SK-N-SH (cell line): ENCODE measurements around the gene RAP1GAP. TPM values are rescaled to one million over a fixed set of nuclear protein-coding genes. Genes with fewer than 3 reads are reported as not detected.
A peak's percentile ranks its signal among the peaks of the same experiment; 100 is the strongest.

Source experiments
- CTCF ChIA-PET: fragments of 300-600, 350-600 bp; formaldehyde crosslinking; extraction: SDS; loops from one replicate; lab custom pipeline; 2021; lab: Yijun Ruan, JAX
- POLR2A ChIA-PET: fragments of 350-600 bp; sonication (Branson Sonifier 250); formaldehyde crosslinking; extraction: SDS; loops from one replicate; lab custom pipeline; 2020; ENCODE audit warnings: antibody characterized with exemption, inconsistent platforms; lab: Yijun Ruan, JAX
- DNase-seq: peaks from one replicate; pipeline ENCODE4 v3.0.0; 2012
- H2AFZ ChIP-seq: fragments of 200-600 bp; sonication (generic); 2 replicates; pipeline ENCODE4 v1.8.1; 2016; ENCODE audit warnings: antibody characterized with exemption, mild to moderate bottlenecking, low read depth
- H3F3A ChIP-seq: fragments of 200-600 bp; sonication (generic); replicated peaks from 2 replicates; pipeline ENCODE3; 2016; ENCODE audit warnings: antibody characterized with exemption, mild to moderate bottlenecking; ENCODE audit not compliant: insufficient read depth
- H3K27ac ChIP-seq, 2 experiments: fragments of 200-500 bp in 1 of 2; fragments of 200-600 bp in 1 of 2; sonication (Bioruptor generic) in 1 of 2; sonication (generic), shearing (Covaris generic) in 1 of 2; 2 replicates each; pipeline versions ENCODE4 v1.5.1 to v1.6.1; 2014 to 2016; ENCODE audit warnings: low read depth in 2 of 2, inconsistent platforms in 1 of 2, low read length in 1 of 2, mild to moderate bottlenecking in 1 of 2, mixed read lengths in 1 of 2
- H3K27me3 ChIP-seq: fragments of 200-600 bp; sonication (generic), shearing (Covaris generic); 2 replicates; pipeline ENCODE4 v1.6.1; 2016; ENCODE audit warnings: mixed run types; ENCODE audit not compliant: insufficient read depth
- H3K36me3 ChIP-seq, 2 experiments: fragments of 200-500 bp in 1 of 2; fragments of 200-600 bp in 1 of 2; sonication (Bioruptor generic) in 1 of 2; sonication (generic) in 1 of 2; replicated peaks in 1 of 2; 2 replicates each; pipeline versions ENCODE3 to v1.5.1; 2014 to 2016; ENCODE audit warnings: low read length in 1 of 2, mild to moderate bottlenecking in 1 of 2; ENCODE audit not compliant: insufficient read depth in 2 of 2, control insufficient read depth in 1 of 2
- H3K4me1 ChIP-seq, 2 experiments: fragments of 200-500 bp in 1 of 2; fragments of 200-600 bp in 1 of 2; sonication (Bioruptor generic) in 1 of 2; sonication (generic), shearing (Covaris generic) in 1 of 2; 2 replicates each; pipeline versions ENCODE4 v1.5.1 to v1.6.1; 2014 to 2016; ENCODE audit warnings: low read depth in 1 of 2, low read length in 1 of 2, mixed run types in 1 of 2; ENCODE audit not compliant: insufficient read depth in 2 of 2, control insufficient read depth in 1 of 2
- H3K4me2 ChIP-seq: fragments of 200-600 bp; sonication (generic), shearing (Covaris generic); 2 replicates; pipeline ENCODE4 v1.6.1; 2017; ENCODE audit warnings: mixed run types
- H3K4me3 ChIP-seq, 2 experiments: fragments of 200-500 bp in 1 of 2; fragments of 200-600 bp in 1 of 2; sonication (Bioruptor generic) in 1 of 2; sonication (generic), shearing (Covaris generic) in 1 of 2; 2 replicates each; pipeline versions ENCODE4 v1.5.1 to v1.8.1; 2014 to 2016; ENCODE audit warnings: low read depth in 2 of 2, inconsistent platforms in 1 of 2, low read length in 1 of 2, mild to moderate bottlenecking in 1 of 2, mixed read lengths in 1 of 2, moderate library complexity in 1 of 2
- H3K79me2 ChIP-seq: fragments of 200-600 bp; sonication (generic); 2 replicates; pipeline ENCODE4 v1.8.1; 2017; ENCODE audit warnings: mild to moderate bottlenecking; ENCODE audit not compliant: insufficient read depth
- H3K9ac ChIP-seq: fragments of 200-600 bp; sonication (generic); 2 replicates; pipeline ENCODE4 v1.6.1; 2017; ENCODE audit warnings: mixed run types
- H3K9me2 ChIP-seq: fragments of 200-600 bp; sonication (generic); 2 replicates; pipeline ENCODE4 v1.6.1; 2017; ENCODE audit warnings: mixed run types
- H3K9me3 ChIP-seq: fragments of 200-600 bp; sonication (generic); 2 replicates; pipeline ENCODE4 v1.6.1; 2017; ENCODE audit warnings: mixed run types, mild to moderate bottlenecking, moderate library complexity
- H4K20me1 ChIP-seq: fragments of 200-600 bp; sonication (generic); 2 replicates; pipeline ENCODE4 v1.6.1; 2017; ENCODE audit warnings: mild to moderate bottlenecking, mixed run types; ENCODE audit not compliant: insufficient read depth
- CHD2 ChIP-seq: fragments of 150-350 bp; IDR thresholded peaks from 2 replicates; pipeline ENCODE4 v1.6.1; 2018; ENCODE audit warnings: low read length; ENCODE audit not compliant: partially characterized antibody
- CTCF ChIP-seq: fragments of 200-600 bp; sonication (generic); IDR thresholded peaks from 2 replicates; pipeline ENCODE4 v1.6.1; 2017; ENCODE audit warnings: antibody characterized with exemption, mild to moderate bottlenecking, moderate library complexity
- ELF1 ChIP-seq: IDR thresholded peaks from 2 replicates; pipeline ENCODE4 v1.4.0; 2012
- EP300 ChIP-seq, 2 experiments: IDR thresholded peaks; 2 replicates each; pipeline versions ENCODE4 v1.4.0 to v1.6.1; 2012; ENCODE audit warnings: borderline replicate concordance in 1 of 2, low read depth in 1 of 2, low read length in 1 of 2
- EZH2phosphoT487 ChIP-seq: fragments of 200-600 bp; sonication (generic); IDR thresholded peaks from 2 replicates; pipeline ENCODE4 v1.6.1; 2017; ENCODE audit warnings: low read depth, mixed run types, mild to moderate bottlenecking, antibody characterized with exemption, moderate library complexity, borderline replicate concordance
- FOSL2 ChIP-seq: IDR thresholded peaks from 2 replicates; pipeline ENCODE4 v1.4.0; 2012; ENCODE audit warnings: low read depth, mild to moderate bottlenecking, moderate library complexity, borderline replicate concordance
- FOXJ3 ChIP-seq: sonication (generic); formaldehyde crosslinking; IDR thresholded peaks from 2 replicates; pipeline ENCODE4 v1.5.1; 2020; ENCODE audit warnings: mild to moderate bottlenecking, missing genetic modification reagents
- GATA2 ChIP-seq: sonication (generic); formaldehyde crosslinking; IDR thresholded peaks from 2 replicates; pipeline ENCODE4 v1.5.0; 2020; ENCODE audit warnings: mild to moderate bottlenecking, missing genetic modification reagents
- IRF3 ChIP-seq: fragments of 150-350 bp; IDR thresholded peaks from 2 replicates; pipeline ENCODE4 v1.6.1; 2016; ENCODE audit warnings: mild to moderate bottlenecking, low read depth, low read length
- JUND ChIP-seq: IDR thresholded peaks from 2 replicates; pipeline ENCODE4 v1.4.0; 2012
- MEF2A ChIP-seq: IDR thresholded peaks from 2 replicates; pipeline ENCODE4 v1.4.0; 2012; ENCODE audit warnings: low read depth, borderline replicate concordance
- NRF1 ChIP-seq: IDR thresholded peaks from 2 replicates; pipeline ENCODE4 v1.6.1; 2012; ENCODE audit warnings: low read depth, mild to moderate bottlenecking, low read length
- POLR2AphosphoS5 ChIP-seq: IDR thresholded peaks from 2 replicates; pipeline ENCODE4 v1.6.1; 2012; ENCODE audit warnings: low read depth, low read length
- RCOR1 ChIP-seq: fragments of 150-350 bp; IDR thresholded peaks from 2 replicates; pipeline ENCODE4 v1.6.1; 2017; ENCODE audit warnings: antibody characterized with exemption, low read length
- RFX5 ChIP-seq: IDR thresholded peaks from 2 replicates; pipeline ENCODE4 v1.6.1; 2012; ENCODE audit warnings: mild to moderate bottlenecking, improper control_type of control experiment, low read length
- RXRA ChIP-seq: IDR thresholded peaks from 2 replicates; pipeline ENCODE4 v1.4.0; 2012; ENCODE audit warnings: low read depth, mild to moderate bottlenecking, borderline replicate concordance
- SIN3A ChIP-seq: IDR thresholded peaks from 2 replicates; pipeline ENCODE4 v1.6.1; 2012; ENCODE audit warnings: low read depth, mild to moderate bottlenecking, low read length, moderate library complexity, borderline replicate concordance
- SMC3 ChIP-seq: IDR thresholded peaks from 2 replicates; pipeline ENCODE4 v1.6.1; 2012; ENCODE audit warnings: low read depth, low read length, improper control_type of control experiment
- TAF1 ChIP-seq: IDR thresholded peaks from 2 replicates; pipeline ENCODE4 v1.6.1; 2012; ENCODE audit warnings: low read depth, mild to moderate bottlenecking, low read length, moderate library complexity, borderline replicate concordance
- TEAD4 ChIP-seq: IDR thresholded peaks from 2 replicates; pipeline ENCODE4 v1.4.0; 2012; ENCODE audit warnings: mild to moderate bottlenecking, borderline replicate concordance; ENCODE audit not compliant: insufficient read depth
- USF2 ChIP-seq: fragments of 150-350 bp; IDR thresholded peaks from 2 replicates; pipeline ENCODE4 v1.6.1; 2017; ENCODE audit warnings: antibody characterized with exemption, low read length, low read depth, borderline replicate concordance
- WGBS: methylation state at CpG from one replicate; pipeline ENCODE4 v1.1.6; 2017; ENCODE audit warnings: low lambda C conversion rate; 5-methylcytosine and 5-hydroxymethylcytosine counted together
- polyA plus RNA-seq, 3 experiments: library from polyadenylated mRNA; depleted of rRNA; stranded (reverse); fragments of >200 nt; gene quantifications; 2 replicates each; pipeline ENCODE4 v1.2.3, GENCODE V29; 2012

Gene RAP1GAP
- polyA plus RNA-seq, 1 of the 3 experiments (the other 2 are of a cell fraction) = 0.99 TPM

- no peaks in the 10 kb centered on the region for H3K9me3 ChIP-seq
- no peaks in the 10 kb centered on the region for H3K79me2 ChIP-seq
- DNase-seq = no peak
- no peak overlapping the region; the same call in 1 of the 2 replicates for H3K4me2 ChIP-seq
- peaks cover 8% of the 10 kb centered on the region; the same call in 1 of the 2 replicates for H3K27me3 ChIP-seq
- 94% methylated on average over 10 of the region's 10 CpGs for WGBS
- POLR2A ChIA-PET = interaction anchor here (1.3 kb wide), 1 partner anchor 12 kb away, joined by 3 read pairs; no protein-coding TSS in a partner anchor
- peaks cover 9 to 32% of the 10 kb centered on the region in 2 experiments; a peak in 3 of 4 replicates for H3K4me1 ChIP-seq
- H3K9ac ChIP-seq = no peak overlapping the region
- TF ChIP-seq SMC3 (no peak), NRF1 (no peak), USF2 (no peak), FOSL2 (no peak), RXRA (no peak), EP300 (IDR thresholded peaks at IDR 0.05; ENCODE audit: borderline replicate concordance in 1 of 2, low read depth in 1 of 2, low read length in 1 of 2) (no peak), FOXJ3 (CRISPR knock-in tag) (no peak), EZH2phosphoT487 (no peak)
- TF ChIP-seq, all 33 proteins: peak for 0
- Histone ChIP-seq H3K9me2 (no peaks in the 10 kb centered on the region), H3K27ac (peak overlapping the region in 1 of 2 experiments; percentile 62; a peak in 2 of 4 replicates), H3K4me3 (no peak overlapping the region), H3F3A (peaks cover 7% of the 10 kb centered on the region), H2AFZ (no peak overlapping the region), H4K20me1 (peaks cover 7% of the 10 kb centered on the region; the same call in 1 of the 2 replicates), H3K36me3 (peaks cover 6 to 9% of the 10 kb centered on the region in 2 experiments)
- CTCF ChIA-PET = interaction anchor here (0.8 to 4.0 kb wide), 8 partner anchors 14 to 393 kb away, joined by 3 to 22 read pairs (median 3); partner anchors contain the start of gene USP48
Observed at GRCh38 chr1:21672478-21673276, 3.5 kb upstream of the RAP1GAP start.

DNA sequence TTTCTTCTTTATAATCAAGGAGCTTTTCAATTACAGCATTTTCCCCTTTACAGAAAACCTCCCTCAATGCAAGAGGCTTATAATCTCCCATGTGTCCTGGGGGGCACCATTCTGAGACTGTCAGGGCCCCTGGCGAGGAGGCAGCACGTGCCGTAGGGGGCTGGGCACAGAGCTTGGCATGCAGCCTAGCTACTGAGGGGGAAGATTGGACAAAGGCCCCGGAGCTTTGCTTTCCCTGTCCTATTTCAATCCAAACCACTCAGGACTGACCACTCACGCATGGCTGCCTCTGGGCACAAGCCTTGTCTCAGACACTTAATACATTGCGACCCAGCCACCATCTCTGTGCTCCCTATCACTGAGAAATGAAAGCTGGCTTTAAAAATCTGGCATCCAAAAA is 2.8 kb upstream of the RAP1GAP start:
- TF ChIP-seq ELF1 (no peak), GATA2 (CRISPR knock-in tag) (no peak), JUND (no peak), FOSL2 (no peak), TEAD4 (no peak), IRF3 (no peak), RFX5 (no peak), MEF2A (no peak), RCOR1 (no peak), TAF1 (no peak), POLR2AphosphoS5 (no peak), SIN3A (no peak), CHD2 (no peak), CTCF (no peak), USF2 (no peak)
- Histone ChIP-seq H3K9me3 (no peaks in the 10 kb centered on the region), H2AFZ (no peak overlapping the region), H4K20me1 (peaks cover 7% of the 10 kb centered on the region; the same call in 1 of the 2 replicates), H3F3A (no peaks in the 10 kb centered on the region), H3K79me2 (no peaks in the 10 kb centered on the region), H3K27ac (peak overlapping the region in 1 of 2 experiments; percentile 55; a peak in 2 of 4 replicates), H3K4me2 (no peak overlapping the region), H3K9me2 (no peaks in the 10 kb centered on the region), H3K4me3 (no peak overlapping the region), H3K27me3 (peaks cover 8% of the 10 kb centered on the region; the same call in 1 of the 2 replicates), H3K9ac (no peak overlapping the region), H3K4me1 (peaks cover 9 to 32% of the 10 kb centered on the region in 2 experiments; a peak in 3 of 4 replicates), H3K36me3 (peaks cover 5 to 6% of the 10 kb centered on the region in 2 experiments)
- POLR2A ChIA-PET = interaction anchor here (1.3 kb wide), 1 partner anchor 11 kb away, joined by 3 read pairs; no protein-coding TSS in a partner anchor
- 57% methylated on average over 5 of the region's 6 CpGs for WGBS
- CTCF ChIA-PET = interaction anchor here (0.8 to 4.0 kb wide), 6 partner anchors 13 to 302 kb away, joined by 3 to 22 read pairs (median 4); partner anchors contain the start of gene USP48
- peak; percentile 78 for DNase-seq
